DND-41 (cell line): ENCODE results near the gene RFNG.

Source experiments
- ATAC-seq: fragments of 200-7000 bp; cut with Tn5 transposase; 3 replicates; pipeline ENCODE4 v1.9.1; 2021; ENCODE audit warnings: low read depth; ENCODE audit not compliant: insufficient read depth
- DNase-seq: peaks from one replicate; pipeline ENCODE4 v3.0.0-alpha.2; 2020
- H2AFZ ChIP-seq: 2 replicates; pipeline ENCODE4 v1.6.0; 2012; ENCODE audit warnings: low read depth, low read length
- H3K27ac ChIP-seq: 2 replicates; pipeline ENCODE4 v1.5.1; 2012; ENCODE audit warnings: low read length, inconsistent platforms
- H3K27me3 ChIP-seq: fragments of 200-600 bp; sonication (generic); 2 replicates; pipeline ENCODE4 v1.6.0; 2012; ENCODE audit warnings: low read length, mild to moderate bottlenecking, inconsistent platforms; ENCODE audit not compliant: insufficient read depth, poor library complexity
- H3K36me3 ChIP-seq: 2 replicates; pipeline ENCODE4 v1.5.1; 2012; ENCODE audit warnings: low read length, inconsistent platforms; ENCODE audit not compliant: insufficient read depth
- H3K4me1 ChIP-seq: 2 replicates; pipeline ENCODE4 v1.5.1; 2012; ENCODE audit warnings: mild to moderate bottlenecking, low read length; ENCODE audit not compliant: insufficient read depth
- H3K4me2 ChIP-seq: 2 replicates; pipeline ENCODE4 v1.6.0; 2012; ENCODE audit warnings: mild to moderate bottlenecking, moderate library complexity, low read length, inconsistent platforms; ENCODE audit not compliant: insufficient read depth
- H3K4me3 ChIP-seq, 2 experiments: fragments of 200-600 bp in 1 of 2; shearing (Covaris generic) in 1 of 2; 2 replicates each; pipeline ENCODE4 v1.5.1; 2012 to 2016; ENCODE audit warnings: inconsistent platforms in 2 of 2, low read length in 2 of 2, mild to moderate bottlenecking in 2 of 2, low read depth in 1 of 2, moderate library complexity in 1 of 2
- H3K79me2 ChIP-seq: 2 replicates; pipeline ENCODE4 v1.6.0; 2012; ENCODE audit warnings: low read length, inconsistent platforms; ENCODE audit not compliant: insufficient read depth
- H3K9ac ChIP-seq: 2 replicates; pipeline ENCODE4 v1.6.0; 2012; ENCODE audit warnings: low read depth, mild to moderate bottlenecking, inconsistent platforms, low read length, moderate library complexity
- H3K9me3 ChIP-seq: 2 replicates; pipeline ENCODE4 v1.5.1; 2012; ENCODE audit warnings: low read length, moderate library complexity, mild to moderate bottlenecking, inconsistent platforms; ENCODE audit not compliant: insufficient read depth, severe bottlenecking
- H4K20me1 ChIP-seq: 2 replicates; pipeline ENCODE4 v1.6.0; 2012; ENCODE audit warnings: low read length; ENCODE audit not compliant: insufficient read depth
- EZH2 ChIP-seq: IDR thresholded peaks from 3 replicates; pipeline ENCODE4 v1.6.1; 2012; ENCODE audit warnings: borderline replicate concordance, low read depth, mild to moderate bottlenecking, moderate library complexity, low read length, inconsistent platforms; ENCODE audit not compliant: severe bottlenecking
- TF ChIP-seq, protein P1 (sequence below): IDR thresholded peaks from 2 replicates; pipeline ENCODE4 v1.5.1; 2012; ENCODE audit warnings: borderline replicate concordance, low read length, moderate library complexity, mild to moderate bottlenecking; ENCODE audit not compliant: poor library complexity, severe bottlenecking; ENCODE audit errors: extremely low read depth

RFNG gene

DNA sequence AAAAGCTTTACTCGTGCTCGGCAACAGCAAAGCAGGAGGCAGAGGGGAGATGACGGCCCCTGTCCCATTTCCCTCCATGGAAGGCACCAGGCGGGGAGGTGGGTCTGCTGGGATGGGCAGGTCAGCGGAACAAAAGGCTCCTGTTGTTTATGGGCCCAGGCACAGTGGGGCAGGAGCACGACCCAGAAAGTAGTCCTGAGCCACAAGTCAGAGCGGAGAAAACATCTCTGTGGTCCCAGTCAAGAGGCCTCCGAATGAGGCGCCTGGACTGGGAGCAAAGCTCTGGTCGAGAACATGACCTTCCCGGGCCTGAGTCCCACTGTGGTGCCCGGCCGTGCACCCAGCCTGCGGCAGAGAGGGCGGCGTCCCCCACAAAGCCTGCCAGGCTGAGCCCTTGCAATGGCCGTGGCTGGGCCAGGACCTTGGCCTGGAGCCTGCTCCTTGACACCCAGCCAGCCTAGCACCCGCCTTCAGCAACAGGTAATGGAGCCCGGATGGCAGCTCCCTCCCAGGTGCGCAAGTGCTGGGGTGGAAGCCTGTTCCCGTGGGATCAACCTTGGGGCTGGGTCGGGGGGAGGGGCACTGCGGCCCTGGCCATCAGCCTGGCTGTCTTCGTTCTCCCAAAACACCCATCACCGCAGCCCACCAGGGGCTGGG is 3.6 kb downstream of the RFNG start:
- peaks cover 26% of the 10 kb centered on the region for H3K36me3 ChIP-seq

DNA sequence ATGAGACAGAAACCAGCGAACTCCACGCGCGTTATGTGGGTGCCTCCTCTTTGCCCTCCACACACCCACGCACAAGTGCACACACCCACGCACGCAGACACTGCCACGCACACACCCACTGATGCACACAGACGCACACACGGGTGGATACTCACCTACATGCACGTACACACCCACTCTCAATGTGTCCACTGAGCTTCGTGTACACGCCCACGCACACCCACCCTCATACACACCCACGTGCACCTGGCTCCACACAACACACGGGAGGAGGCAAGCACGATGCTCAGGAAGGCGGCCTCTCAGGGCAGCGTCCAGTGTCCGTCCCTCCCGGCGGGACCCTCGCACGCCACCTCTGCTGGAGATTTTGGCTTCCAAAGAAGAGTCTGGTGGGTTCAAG is 4.2 kb downstream of the RFNG start:
- peaks cover 26% of the 10 kb centered on the region for H3K36me3 ChIP-seq
- no peak overlapping the region for H3K4me3 ChIP-seq
- peaks cover 14% of the 10 kb centered on the region for H3K79me2 ChIP-seq
- H3K4me1 ChIP-seq = peaks cover 21% of the 10 kb centered on the region
- H3K27ac ChIP-seq = no peak overlapping the region
- DNase-seq (no peak), ATAC-seq (no peak)
- no peak overlapping the region for H3K9ac ChIP-seq
- peaks cover 4% of the 10 kb centered on the region for H4K20me1 ChIP-seq
- no peak for TF ChIP-seq EZH2
- H3K4me2 ChIP-seq = no peak overlapping the region
- no peak overlapping the region for H2AFZ ChIP-seq
- H3K9me3 ChIP-seq = no peaks in the 10 kb centered on the region
- no peaks in the 10 kb centered on the region for H3K27me3 ChIP-seq

More for the DNA sequence above, 3.6 kb downstream of the RFNG start:
- Histone ChIP-seq H3K9ac (no peak overlapping the region), H4K20me1 (peaks cover 10% of the 10 kb centered on the region), H3K27me3 (no peaks in the 10 kb centered on the region), H3K4me3 (no peak overlapping the region), H3K4me1 (peaks cover 27% of the 10 kb centered on the region), H3K27ac (no peak overlapping the region), H3K4me2 (no peak overlapping the region), H3K79me2 (peaks cover 21% of the 10 kb centered on the region), H3K9me3 (no peaks in the 10 kb centered on the region), H2AFZ (no peak overlapping the region)
- TF ChIP-seq, protein P1, sequence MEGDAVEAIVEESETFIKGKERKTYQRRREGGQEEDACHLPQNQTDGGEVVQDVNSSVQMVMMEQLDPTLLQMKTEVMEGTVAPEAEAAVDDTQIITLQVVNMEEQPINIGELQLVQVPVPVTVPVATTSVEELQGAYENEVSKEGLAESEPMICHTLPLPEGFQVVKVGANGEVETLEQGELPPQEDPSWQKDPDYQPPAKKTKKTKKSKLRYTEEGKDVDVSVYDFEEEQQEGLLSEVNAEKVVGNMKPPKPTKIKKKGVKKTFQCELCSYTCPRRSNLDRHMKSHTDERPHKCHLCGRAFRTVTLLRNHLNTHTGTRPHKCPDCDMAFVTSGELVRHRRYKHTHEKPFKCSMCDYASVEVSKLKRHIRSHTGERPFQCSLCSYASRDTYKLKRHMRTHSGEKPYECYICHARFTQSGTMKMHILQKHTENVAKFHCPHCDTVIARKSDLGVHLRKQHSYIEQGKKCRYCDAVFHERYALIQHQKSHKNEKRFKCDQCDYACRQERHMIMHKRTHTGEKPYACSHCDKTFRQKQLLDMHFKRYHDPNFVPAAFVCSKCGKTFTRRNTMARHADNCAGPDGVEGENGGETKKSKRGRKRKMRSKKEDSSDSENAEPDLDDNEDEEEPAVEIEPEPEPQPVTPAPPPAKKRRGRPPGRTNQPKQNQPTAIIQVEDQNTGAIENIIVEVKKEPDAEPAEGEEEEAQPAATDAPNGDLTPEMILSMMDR = no peak
- no peak for TF ChIP-seq EZH2
- DNase-seq (no peak), ATAC-seq (no peak)

- no peaks in the 10 kb centered on the region for H3K9me3 ChIP-seq
- no peak for ATAC-seq
- TF ChIP-seq, protein P1 = no peak
- no peak for TF ChIP-seq EZH2
- peaks cover 10% of the 10 kb centered on the region for H3K79me2 ChIP-seq
- H3K4me1 ChIP-seq = peaks cover 19% of the 10 kb centered on the region
- no peak overlapping the region for H3K9ac ChIP-seq
- H3K36me3 ChIP-seq = peaks cover 23% of the 10 kb centered on the region
- H3K27ac ChIP-seq = no peak overlapping the region
- DNase-seq = no peak
- H4K20me1 ChIP-seq = no peaks in the 10 kb centered on the region
- H2AFZ ChIP-seq = no peak overlapping the region
- H3K4me3 ChIP-seq = no peak overlapping the region
- no peaks in the 10 kb centered on the region for H3K27me3 ChIP-seq
- H3K4me2 ChIP-seq = no peak overlapping the region
Observed at GRCh38 chr17:82046903-82047302, 4.7 kb downstream of the RFNG start.

GRCh38 chr17:82045936-82046484 is 5.6 kb downstream of the RFNG start:
- Histone ChIP-seq H3K27me3 (no peaks in the 10 kb centered on the region), H3K9ac (no peak overlapping the region), H3K4me1 (peaks cover 18% of the 10 kb centered on the region), H3K36me3 (peaks cover 23% of the 10 kb centered on the region), H3K4me2 (no peak overlapping the region), H3K4me3 (no peak overlapping the region), H3K9me3 (no peaks in the 10 kb centered on the region), H4K20me1 (no peaks in the 10 kb centered on the region), H2AFZ (no peak overlapping the region), H3K79me2 (peaks cover 6% of the 10 kb centered on the region), H3K27ac (no peak overlapping the region)
- ATAC-seq (no peak), DNase-seq (no peak)
- TF ChIP-seq, protein P1 = no peak
